ENCODE data around the gene CNPY3. TPM values are rescaled to one million over a fixed set of nuclear protein-coding genes. Genes with fewer than 3 reads are reported as not detected.

The CNPY3 gene
- total and polyA plus RNA-seq, 10 donors = 82.2 to 115 (median 106) TPM

DNA sequence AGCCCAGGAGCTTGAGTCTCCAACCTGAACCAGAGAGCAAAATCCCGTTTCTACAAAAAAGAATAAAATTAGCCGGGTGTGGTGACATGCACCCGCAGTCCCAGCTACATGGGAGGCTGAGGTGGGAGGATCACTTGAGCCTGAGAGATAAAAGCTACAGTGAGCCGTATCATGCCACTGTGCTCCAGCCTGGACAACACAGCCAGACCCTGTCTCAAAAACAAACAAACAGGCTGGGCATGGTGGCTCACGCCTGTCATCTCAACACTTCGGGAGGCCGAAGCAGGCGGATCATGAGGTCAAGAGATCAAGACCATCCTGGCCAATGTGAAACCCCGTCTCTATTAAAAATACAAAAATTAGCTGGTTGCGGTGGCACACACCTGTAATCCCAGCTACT is 24.8 kb upstream of the CNPY3 start:
- H3K4me1 ChIP-seq = peaks cover 5 to 30% (median 15%) of the 10 kb centered on the region in 6 donors
- H3K4me3 ChIP-seq = no peak overlapping the region
- no peaks in the 10 kb centered on the region for H3K36me3 ChIP-seq
- H3K27ac ChIP-seq = no peak overlapping the region
- no peaks in the 10 kb centered on the region for H3K27me3 ChIP-seq (replicated peaks in 1 of 7)
- no peaks in the 10 kb centered on the region for H3K9me3 ChIP-seq
- intact Hi-C loops (cut with DNase I; ENCODE audit: low total_unique reads) = loop anchor here (5.0 kb wide), 1 partner anchor 238 kb away; no protein-coding TSS in a partner anchor
- TF ChIP-seq CTCF (IDR thresholded peaks at IDR 0.05 in 8 of 11, conservative IDR thresholded peaks at IDR 0.05 in 3 of 11) (no peak), POLR2A (IDR thresholded peaks at IDR 0.05) (no peak), POLR2AphosphoS5 (IDR thresholded peaks at IDR 0.05) (no peak)
- no peak for DNase-seq
- 86 to 95% (median 95%) methylated on average over 10 of the region's 10 CpGs for WGBS, 5 donors

- H3K36me3 ChIP-seq = no peaks in the 10 kb centered on the region
- no peak overlapping the region for H3K27ac ChIP-seq
- peaks cover 0 to 18% (median 10%) of the 10 kb centered on the region in 6 donors for H3K4me1 ChIP-seq
- peaks cover 0 to 13% (median 6%) of the 10 kb centered on the region in 7 donors for H3K27me3 ChIP-seq (replicated peaks in 1 of 7)
- intact Hi-C loops (cut with DNase I; ENCODE audit: low total_unique reads) = no loop called here
- 59 to 91% (median 74%) methylated on average over 5 of the region's 5 CpGs for WGBS, 5 donors
- no peak for DNase-seq
- no peaks in the 10 kb centered on the region for H3K9me3 ChIP-seq
- no peak for TF ChIP-seq CTCF (IDR thresholded peaks at IDR 0.05 in 8 of 11, conservative IDR thresholded peaks at IDR 0.05 in 3 of 11)
- TF ChIP-seq POLR2AphosphoS5 (IDR thresholded peaks at IDR 0.05) = peak in 1 of 3 donors; percentile 31
- H3K4me3 ChIP-seq = no peak overlapping the region
Observed at GRCh38 chr6:42907336-42907735, 21.9 kb upstream of the CNPY3 start.

DNA sequence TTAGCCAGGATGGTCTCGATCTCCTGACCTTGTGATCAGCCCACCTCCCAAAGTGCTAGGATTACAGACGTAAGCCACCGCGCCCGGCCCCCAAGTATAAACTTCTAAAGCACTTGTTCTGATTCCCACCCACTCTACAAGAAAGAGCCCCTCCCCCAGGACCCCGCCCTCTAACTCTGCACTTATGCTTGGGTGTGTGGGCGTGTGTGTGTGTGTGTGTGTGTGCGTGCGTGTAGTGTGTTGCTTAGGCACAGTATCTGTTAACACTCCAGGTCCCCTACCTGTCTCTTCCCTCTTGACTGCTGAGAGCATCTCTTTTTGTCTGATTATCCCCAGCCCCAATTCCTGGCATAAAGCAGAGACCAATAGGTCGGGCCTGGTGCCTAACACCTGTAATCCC is 19.4 kb upstream of the CNPY3 start:
- 83 to 94% (median 91%) methylated on average over 10 of the region's 10 CpGs for WGBS, 5 donors
- Histone ChIP-seq H3K27ac (no peak overlapping the region), H3K27me3 (replicated peaks in 1 of 7) (peaks cover 0 to 14% (median 6%) of the 10 kb centered on the region in 7 donors), H3K4me3 (no peak overlapping the region), H3K36me3 (no peaks in the 10 kb centered on the region), H3K4me1 (peaks cover 0 to 10% (median 8%) of the 10 kb centered on the region in 6 donors), H3K9me3 (no peaks in the 10 kb centered on the region)
- intact Hi-C loops (cut with DNase I; ENCODE audit: low total_unique reads) = no loop called here
- DNase-seq = no peak
- TF ChIP-seq POLR2AphosphoS5 (IDR thresholded peaks at IDR 0.05) (no peak), POLR2A (IDR thresholded peaks at IDR 0.05) (no peak), CTCF (IDR thresholded peaks at IDR 0.05 in 8 of 11, conservative IDR thresholded peaks at IDR 0.05 in 3 of 11) (no peak)

DNA sequence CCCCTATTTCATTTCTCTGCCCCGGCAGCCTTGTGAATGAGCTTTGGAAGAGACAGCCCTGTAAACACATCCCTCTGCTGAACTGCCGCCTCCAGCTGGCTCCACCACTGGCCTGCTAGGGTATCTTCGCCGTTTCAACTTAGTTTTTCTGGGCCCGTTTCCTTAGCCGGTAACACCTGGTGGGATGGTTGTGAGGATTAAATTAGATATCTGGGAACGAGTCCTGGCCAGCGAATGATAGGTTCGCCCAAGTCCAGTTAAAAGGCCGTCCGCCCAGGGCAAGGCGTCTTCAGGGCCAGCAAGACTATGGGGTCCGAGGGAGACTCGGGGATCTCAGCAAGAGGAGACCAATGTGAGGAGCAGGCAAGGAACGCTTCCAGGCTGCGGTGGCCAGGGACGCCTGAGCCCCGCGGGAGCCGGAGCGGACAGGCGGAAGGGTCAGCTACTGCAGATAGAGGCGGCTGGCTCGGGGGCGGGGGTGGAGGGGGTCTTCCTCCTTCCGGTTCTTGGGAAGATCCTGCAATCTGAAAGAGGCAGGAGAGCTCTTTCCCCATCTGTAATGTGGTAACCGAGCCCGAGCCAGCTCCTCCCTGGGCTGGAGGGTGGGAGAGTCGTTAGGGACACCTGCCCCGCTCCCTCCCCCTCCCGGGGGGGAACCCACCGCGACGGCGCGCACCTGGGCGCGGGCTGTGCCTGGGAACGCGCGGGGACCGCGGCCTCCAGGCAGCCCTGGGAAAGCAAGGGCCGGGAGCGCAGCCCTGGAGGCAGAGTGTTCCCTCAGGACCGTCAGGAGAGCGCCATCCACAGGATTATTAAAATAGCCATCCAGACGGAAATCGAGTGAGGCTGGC is 17.9 kb upstream of the CNPY3 start:
- intact Hi-C loops (cut with DNase I; ENCODE audit: low total_unique reads) = no loop called here
- TF ChIP-seq POLR2A (IDR thresholded peaks at IDR 0.05) = no peak
- TF ChIP-seq POLR2AphosphoS5 (IDR thresholded peaks at IDR 0.05) = no peak
- no peak for TF ChIP-seq CTCF (IDR thresholded peaks at IDR 0.05 in 8 of 11, conservative IDR thresholded peaks at IDR 0.05 in 3 of 11)
- Histone ChIP-seq H3K27me3 (replicated peaks in 1 of 7) (peaks cover 0 to 14% (median 6%) of the 10 kb centered on the region in 7 donors), H3K9me3 (no peaks in the 10 kb centered on the region), H3K27ac (no peak overlapping the region), H3K4me3 (peak overlapping the region in 6 of 8 donors; percentile 7 to 60 (median 14)), H3K36me3 (no peaks in the 10 kb centered on the region), H3K4me1 (peaks cover 0 to 10% (median 8%) of the 10 kb centered on the region in 6 donors)
- WGBS, 5 donors = 18 to 41% (median 21%) methylated on average over 28 to 49 of the region's 49 CpGs
- no peak for DNase-seq

Data from spleen (tissue), 11 donors.